Mesodermal cell (in vitro differentiated cells): Measurements from ENCODE around the gene ZNF500.

Source experiments
- H3K27ac ChIP-seq: 2 replicates; pipeline ENCODE4 v1.7.0; 2013; ENCODE audit warnings: mild to moderate bottlenecking, low read depth, low read length, moderate library complexity; ENCODE audit not compliant: severe bottlenecking
- H3K36me3 ChIP-seq: 2 replicates; pipeline ENCODE4 v1.7.1; 2013; ENCODE audit warnings: mild to moderate bottlenecking, low read length, moderate library complexity; ENCODE audit not compliant: control insufficient read depth, insufficient read depth
- H3K4me1 ChIP-seq: one replicate; pipeline ENCODE4 v1.7.1; 2013; ENCODE audit warnings: mild to moderate bottlenecking, low read length; ENCODE audit not compliant: insufficient read depth, control insufficient read depth, poor library complexity, severe bottlenecking
- H3K4me3 ChIP-seq: 2 replicates; pipeline ENCODE4 v1.7.0; 2013; ENCODE audit warnings: low read length, control low read depth, mild to moderate bottlenecking; ENCODE audit not compliant: insufficient read depth, poor library complexity, severe bottlenecking; ENCODE audit errors: extremely low read depth
- H3K9me3 ChIP-seq: 2 replicates; pipeline ENCODE4 v1.7.1; 2013; ENCODE audit warnings: mild to moderate bottlenecking, low read length, moderate library complexity; ENCODE audit not compliant: control insufficient read depth
- WGBS, 2 experiments: methylation state at CpG; one replicate each; pipeline ENCODE4 v1.1.5; 2013; ENCODE audit warnings: missing lambda C conversion rate in 2 of 2; ENCODE audit not compliant: insufficient coverage in 2 of 2; 5-methylcytosine and 5-hydroxymethylcytosine counted together

The ZNF500 gene

DNA sequence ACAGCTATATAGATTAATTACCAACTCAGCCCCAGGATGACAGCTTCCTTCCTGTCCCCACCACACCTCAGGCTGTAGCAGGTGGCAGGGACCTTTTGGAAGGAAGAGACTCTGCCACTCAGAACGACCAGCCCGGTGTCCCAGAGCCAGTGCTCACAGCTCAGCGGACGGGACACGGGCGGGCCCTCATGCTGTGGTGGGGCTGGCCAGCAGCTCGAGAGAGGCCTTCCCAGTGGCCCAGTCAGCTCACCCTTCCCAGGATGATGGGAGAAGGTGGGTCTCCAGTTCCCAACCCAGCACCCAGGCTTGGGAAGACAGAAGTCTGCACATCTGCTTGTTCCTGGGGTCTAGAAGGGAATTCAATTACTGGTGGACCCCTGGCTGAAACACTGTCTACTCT lies 63.1 kb downstream of the ZNF500 start:
- no peak overlapping the region for H3K4me3 ChIP-seq
- H3K4me1 ChIP-seq, result no peaks in the 10 kb centered on the region
- peaks cover 68% of the 10 kb centered on the region for H3K36me3 ChIP-seq
- 95 to 98% methylated on average over 6 to 7 of the region's 7 CpGs for WGBS, 2 experiments
- no peak overlapping the region for H3K27ac ChIP-seq
- no peaks in the 10 kb centered on the region for H3K9me3 ChIP-seq

DNA sequence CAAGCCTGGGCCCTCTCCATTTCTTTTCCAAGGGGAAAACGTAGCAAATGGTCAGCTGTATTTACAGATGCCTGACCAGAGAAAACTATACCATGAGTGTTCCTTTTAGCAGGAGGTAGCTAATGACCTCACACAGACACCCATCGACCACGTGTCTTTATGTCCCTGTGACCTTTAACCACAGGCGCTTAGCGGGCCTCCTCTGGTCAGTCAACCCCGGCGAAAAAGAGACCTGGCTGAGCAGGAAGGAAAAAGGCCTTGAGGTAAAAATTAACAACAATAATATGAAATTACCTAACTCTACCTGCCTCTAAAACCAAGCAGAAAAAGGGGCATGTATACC lies 64.5 kb downstream of the ZNF500 start:
- H3K36me3 ChIP-seq, result peaks cover 74% of the 10 kb centered on the region
- WGBS, 2 experiments, result 87 to 91% methylated on average over 1 to 3 of the region's 7 CpGs
- no peak overlapping the region for H3K27ac ChIP-seq
- H3K4me1 ChIP-seq, result no peaks in the 10 kb centered on the region
- H3K4me3 ChIP-seq, result no peak overlapping the region
- H3K9me3 ChIP-seq, result no peaks in the 10 kb centered on the region

DNA sequence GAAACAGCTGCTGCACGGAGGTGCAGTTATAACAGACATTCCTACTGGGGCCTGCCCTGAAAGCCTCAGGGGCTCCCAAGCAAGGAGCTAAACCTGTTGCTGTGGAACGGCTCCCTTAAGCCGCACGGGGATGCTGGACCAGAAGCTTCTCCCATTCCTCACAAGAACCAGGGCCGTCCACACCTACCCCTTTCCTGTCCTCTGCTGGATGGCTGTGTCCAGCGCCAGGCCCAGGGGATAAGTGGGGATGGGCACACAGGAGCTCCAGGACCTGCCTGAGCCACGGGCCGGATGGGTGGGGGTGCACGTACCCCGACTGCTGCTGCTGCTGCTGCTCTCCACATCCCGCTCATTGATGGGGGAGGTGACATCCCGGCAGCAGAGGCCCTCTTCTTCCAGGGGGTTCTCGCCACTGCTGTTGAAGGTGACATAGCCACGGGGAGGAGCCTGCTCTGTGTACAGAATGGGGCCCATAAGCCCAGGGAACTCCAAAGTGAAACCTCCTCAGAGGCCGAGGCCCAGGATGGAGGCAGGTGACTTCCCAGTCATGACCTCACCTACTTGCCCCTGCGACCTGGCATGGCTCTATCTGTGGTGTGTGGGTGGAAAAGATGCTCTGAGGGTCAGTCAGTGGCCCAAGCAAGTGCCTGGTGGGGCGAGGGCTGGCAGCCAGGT lies 65.0 kb downstream of the ZNF500 start:
- no peak overlapping the region for H3K4me3 ChIP-seq
- WGBS, 2 experiments, result 92 to 97% methylated on average over 10 to 15 of the region's 17 CpGs
- no peaks in the 10 kb centered on the region for H3K9me3 ChIP-seq
- no peak overlapping the region for H3K27ac ChIP-seq
- peaks cover 78% of the 10 kb centered on the region for H3K36me3 ChIP-seq
- no peaks in the 10 kb centered on the region for H3K4me1 ChIP-seq

DNA sequence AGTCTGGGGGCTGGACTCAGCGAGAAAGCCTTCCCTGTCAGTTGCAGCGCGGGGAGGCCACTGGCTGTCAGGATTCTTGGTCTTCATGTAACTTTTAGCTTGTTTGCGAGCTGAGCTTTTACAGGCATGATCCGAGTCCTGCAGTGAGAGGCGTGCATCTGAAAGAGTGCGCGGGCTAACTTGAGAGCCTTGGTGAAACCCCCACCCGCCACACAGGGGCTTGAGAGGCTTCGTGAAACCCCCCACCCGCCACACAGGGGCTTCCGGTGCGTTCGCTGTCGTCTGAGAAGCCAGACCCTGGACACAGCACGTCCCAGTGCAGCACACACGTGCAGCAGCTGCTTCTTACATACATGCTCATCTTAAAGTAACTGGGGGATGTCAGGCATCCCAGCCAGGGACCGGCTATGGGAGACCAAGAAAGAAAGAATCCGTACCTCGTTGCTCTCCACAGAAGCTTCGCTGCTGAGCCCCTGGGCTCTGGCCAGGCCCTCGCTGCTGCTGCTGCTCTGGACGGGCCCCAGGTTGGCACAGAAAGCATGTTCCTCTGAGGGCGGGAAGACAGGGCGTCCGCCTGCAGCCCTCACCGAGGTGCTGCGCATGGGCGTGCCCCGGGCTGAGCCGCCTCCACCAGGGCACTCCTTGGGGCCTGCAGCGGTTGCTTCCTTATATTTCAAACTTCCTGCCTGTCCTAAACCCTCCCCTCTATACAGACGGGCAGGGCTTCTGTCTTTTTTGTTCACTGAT lies 65.8 kb downstream of the ZNF500 start:
- Histone ChIP-seq H3K4me1 (no peaks in the 10 kb centered on the region), H3K9me3 (no peaks in the 10 kb centered on the region), H3K36me3 (peaks cover 78% of the 10 kb centered on the region), H3K27ac (no peak overlapping the region), H3K4me3 (no peak overlapping the region)
- 93 to 95% methylated on average over 29 to 33 of the region's 33 CpGs for WGBS, 2 experiments

DNA sequence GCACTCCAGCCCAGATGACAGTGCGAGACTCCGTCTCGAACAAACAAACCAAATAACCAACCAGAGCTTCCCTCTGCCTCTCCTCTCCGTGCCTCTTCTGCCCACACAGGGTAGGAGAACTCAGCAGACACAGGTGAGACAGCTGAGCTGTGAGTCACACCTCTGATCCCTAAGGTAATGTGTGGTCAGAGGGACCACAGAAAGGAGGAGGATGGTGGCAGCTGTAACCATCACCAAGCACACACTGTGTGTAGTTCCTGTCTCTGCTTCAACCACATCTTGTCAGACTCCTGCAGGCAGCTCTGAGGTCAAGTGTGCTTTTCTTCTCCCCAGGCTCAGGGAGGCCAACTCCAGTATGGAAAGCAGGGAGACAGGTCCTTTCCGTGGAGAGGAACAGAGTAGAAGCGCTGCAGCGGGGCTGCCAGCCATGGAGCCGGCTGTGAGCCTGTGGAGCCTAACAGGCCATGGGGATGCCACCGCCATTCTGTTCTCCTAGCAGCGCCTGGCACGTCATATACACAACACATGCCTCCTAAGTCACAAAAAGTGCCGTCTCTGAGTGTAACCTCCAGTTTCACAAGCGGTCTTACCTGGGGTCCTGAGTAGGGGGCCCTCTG lies 66.5 kb downstream of the ZNF500 start:
- WGBS, 2 experiments, result 94 to 96% methylated on average over 12 to 13 of the region's 13 CpGs
- no peak overlapping the region for H3K27ac ChIP-seq
- no peaks in the 10 kb centered on the region for H3K9me3 ChIP-seq
- peaks cover 80% of the 10 kb centered on the region for H3K36me3 ChIP-seq
- no peaks in the 10 kb centered on the region for H3K4me1 ChIP-seq
- H3K4me3 ChIP-seq, result no peak overlapping the region

- no peaks in the 10 kb centered on the region for H3K9me3 ChIP-seq
- H3K36me3 ChIP-seq, result peaks cover 72% of the 10 kb centered on the region
- H3K27ac ChIP-seq, result no peak overlapping the region
- no peaks in the 10 kb centered on the region for H3K4me1 ChIP-seq
- WGBS, 2 experiments, result 93 to 96% methylated on average over 15 to 17 of the region's 19 CpGs
- no peak overlapping the region for H3K4me3 ChIP-seq
Measured at GRCh38 chr16:4699046-4699556, 67.9 kb downstream of the ZNF500 start.

DNA sequence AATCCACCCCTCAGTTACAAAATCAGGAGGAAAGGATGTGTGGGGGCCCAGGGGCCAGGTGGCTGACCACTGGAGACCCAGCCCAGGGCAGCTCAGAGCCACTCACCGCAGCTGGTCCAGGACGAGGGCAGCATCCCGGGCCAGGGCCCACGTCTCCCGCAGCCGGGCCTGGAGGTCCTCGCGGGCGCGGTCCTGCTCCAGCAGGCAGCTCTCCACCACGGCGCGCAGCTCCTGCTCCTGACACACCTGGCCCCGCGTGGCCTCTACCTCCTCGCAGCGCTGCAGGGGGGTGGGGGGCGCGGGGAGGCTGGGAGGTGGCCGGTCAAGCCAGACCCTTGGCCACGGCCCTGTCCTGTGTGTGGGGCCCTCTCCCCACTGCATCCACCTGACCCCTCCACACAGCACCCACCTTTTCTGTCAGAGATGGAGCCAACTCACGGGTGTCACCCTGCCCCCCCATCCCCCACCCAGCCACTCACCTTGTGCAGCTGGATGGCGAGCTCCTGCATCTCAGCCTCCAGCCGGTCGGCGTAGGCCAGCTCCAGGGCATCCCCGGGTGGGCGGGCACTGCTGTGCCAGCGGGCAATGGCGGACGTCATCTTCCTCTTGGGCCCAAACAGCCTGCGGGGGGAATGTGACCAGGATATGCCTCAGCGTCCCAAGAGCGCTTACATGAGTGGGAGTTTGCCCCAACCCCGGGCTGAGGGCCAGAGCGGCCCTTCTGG lies 68.5 kb downstream of the ZNF500 start:
- Histone ChIP-seq H3K9me3 (no peaks in the 10 kb centered on the region), H3K36me3 (peaks cover 67% of the 10 kb centered on the region), H3K4me3 (no peak overlapping the region), H3K4me1 (no peaks in the 10 kb centered on the region), H3K27ac (no peak overlapping the region)
- WGBS, 2 experiments, result 95 to 97% methylated on average over 32 to 33 of the region's 36 CpGs
